T-helper 2 cell treated with Interferon-gamma antibody and Interleukin-4, amounts not matched to agents 100 ng/mL and 5 ng/mL, for 36 hours (primary cell): ENCODE results near the gene RNASE4. TPM values are rescaled to one million over a fixed set of nuclear protein-coding genes. Genes with fewer than 3 reads are reported as not detected.
"Not testable (repeated sequence)": the region's sequence is repeated elsewhere in the genome, so short reads cannot be mapped to it uniquely, and the experiment has no call there.

Source experiments
- intact Hi-C: fragments of 100-400 bp; cut with micrococcal nuclease; formaldehyde crosslinking; loops from one replicate; pipeline ENCODE4 v1.15.1; 2023
- total RNA-seq: library from RNA; stranded (reverse); gene quantifications from 2 replicates; pipeline ENCODE4 v1.2.3, GENCODE V29; 2022

RNASE4 gene
- total RNA-seq, 1 donor from 2014 or later = 1.2 TPM

GRCh38 chr14:20733684-20734429 lies 49.5 kb downstream of the RNASE4 start:
- intact Hi-C loops = no loop called here

GRCh38 chr14:20734430-20734806 lies 50.1 kb downstream of the RNASE4 start:
- intact Hi-C loops = no loop called here

- intact Hi-C loops = not testable (repeated sequence)
These were observed 53.9 kb downstream of the RNASE4 start for GRCh38 chr14:20738292-20738691.

- intact Hi-C loops = no loop called here
These were observed 57.8 kb downstream of the RNASE4 start for GRCh38 chr14:20742132-20742531.

GRCh38 chr14:20743556-20743955 lies 59.2 kb downstream of the RNASE4 start:
- intact Hi-C loops = no loop called here

GRCh38 chr14:20745571-20746358 lies 61.4 kb downstream of the RNASE4 start, which contains the start of gene EDDM3A:
Gene EDDM3A, plus strand, starts transcription at chr14:20745887. Its CDS starts 1,694 bp downstream, at chr14:20747581.
- intact Hi-C loops = no loop called here

- intact Hi-C loops = no loop called here
These were observed 62.2 kb downstream of the RNASE4 start for GRCh38 chr14:20746566-20746965.

GRCh38 chr14:20748439-20748838 lies 64.1 kb downstream of the RNASE4 start:
- intact Hi-C loops = no loop called here

GRCh38 chr14:20750194-20750593 lies 65.8 kb downstream of the RNASE4 start:
- intact Hi-C loops = no loop called here

Other genes with a start within 250 kb of the RNASE4 start
- 0.05 and 0.11 TPM in 2 replicates for gene KLHL33, start 248.4 kb upstream of the RNASE4 start, total RNA-seq
- 64.5 and 66.6 TPM in 2 replicates for gene OSGEP, start 229.7 kb upstream of the RNASE4 start, total RNA-seq
- gene APEX1, start 229.3 kb upstream of the RNASE4 start, total RNA-seq = 169 and 170 TPM in 2 replicates
- 34.2 and 36.1 TPM in 2 replicates for gene PIP4P1, start 223.1 kb upstream of the RNASE4 start, total RNA-seq
- gene PNP, start 215.2 kb upstream of the RNASE4 start, total RNA-seq = 158 and 160 TPM in 2 replicates
- gene RNASE10, start 179.0 kb upstream of the RNASE4 start, total RNA-seq = 0.50 and 0.52 TPM in 2 replicates
- not detected in 2 replicates for gene RNASE9, start 123.5 kb upstream of the RNASE4 start, total RNA-seq
- gene RNASE11, start 96.6 kb upstream of the RNASE4 start, total RNA-seq = not detected in 2 replicates
- gene RNASE12, start 93.2 kb upstream of the RNASE4 start, total RNA-seq = not detected in 2 replicates
- gene OR6S1, start 42.9 kb upstream of the RNASE4 start, total RNA-seq = not detected in 2 replicates
- gene ANG, start 4.2 kb downstream of the RNASE4 start, total RNA-seq = 0.77 and 0.98 TPM in 2 replicates
- gene EDDM3A, start 61.3 kb downstream of the RNASE4 start, total RNA-seq = not detected in 2 replicates
- not detected in 2 replicates for gene EDDM3B, start 83.8 kb downstream of the RNASE4 start, total RNA-seq
- 3.3 and 3.5 TPM in 2 replicates for gene RNASE6, start 96.7 kb downstream of the RNASE4 start, total RNA-seq
- gene RNASE1, start 118.3 kb downstream of the RNASE4 start, total RNA-seq = not detected in 2 replicates
- not detected in 2 replicates for gene RNASE3, start 206.8 kb downstream of the RNASE4 start, total RNA-seq